Stimulated activated naive CD4-positive, alpha-beta T cell treated with Interleukin-2 at 50 U/mL for 16 hours (primary cell): ENCODE data around the gene CTU1.

Experiments used
- DNase-seq: peaks from one replicate; lab custom pipeline; 2025; lab: John Stamatoyannopoulos, UW

The CTU1 gene

GRCh38 chr19:51082611-51083010 lies 25.6 kb downstream of the CTU1 start, which contains the start of gene KLK14:
KLK14 (minus strand) TSS chr19:51082887; CDS start chr19:51082614, 273 bp downstream.
- DNase-seq = no peak

DNA sequence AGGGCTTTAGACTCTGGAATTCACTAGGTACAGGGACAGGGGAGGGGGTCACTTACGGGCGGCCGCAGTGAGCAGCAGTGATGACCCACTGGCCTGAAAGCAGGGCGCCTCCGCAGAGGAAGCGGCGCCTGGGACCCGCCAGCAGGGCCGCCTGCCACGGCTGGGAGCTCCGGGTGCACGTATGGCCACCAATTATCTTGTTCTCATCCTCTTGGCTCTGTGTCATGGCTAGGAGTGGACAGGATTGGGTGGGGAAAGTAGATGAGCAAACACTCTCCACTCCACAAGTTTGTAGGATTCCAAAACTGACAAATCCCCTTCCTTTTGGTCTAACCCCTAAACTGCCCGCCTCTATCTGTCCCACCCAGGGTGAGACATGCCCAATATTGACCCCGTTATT lies 26.7 kb downstream of the CTU1 start:
- DNase-seq = no peak

DNA sequence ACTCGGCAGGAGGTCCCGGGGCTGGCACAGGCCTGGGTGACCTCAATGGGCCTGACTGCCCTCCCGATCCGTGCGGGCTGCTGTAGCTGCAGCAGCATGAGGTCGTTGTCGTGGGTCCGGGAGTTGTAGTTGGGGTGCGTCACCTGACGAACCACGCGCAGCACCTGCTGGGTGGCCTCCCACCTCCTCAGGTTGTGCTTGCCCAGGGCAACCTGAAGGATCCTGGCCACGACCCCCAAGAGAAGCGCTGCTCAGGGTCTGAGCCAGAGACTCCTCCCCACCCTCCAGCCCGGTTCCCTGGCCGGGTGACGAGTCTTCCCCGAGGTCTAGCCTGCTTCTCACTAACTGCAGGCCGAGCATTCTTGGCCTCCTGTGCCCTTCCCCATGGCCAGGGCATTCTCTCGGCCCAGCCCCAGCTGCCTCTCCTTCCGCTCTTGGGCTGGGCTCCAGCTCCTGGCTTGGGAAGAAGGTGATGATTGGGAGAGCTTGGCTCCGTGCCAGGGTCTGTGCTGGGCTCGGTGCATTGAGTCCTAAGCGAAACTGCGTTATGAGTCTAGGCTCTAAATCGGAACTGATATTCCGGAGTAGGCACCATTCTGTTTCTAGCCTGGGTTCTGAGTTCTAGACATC lies 28.6 kb downstream of the CTU1 start:
- DNase-seq = no peak

DNA sequence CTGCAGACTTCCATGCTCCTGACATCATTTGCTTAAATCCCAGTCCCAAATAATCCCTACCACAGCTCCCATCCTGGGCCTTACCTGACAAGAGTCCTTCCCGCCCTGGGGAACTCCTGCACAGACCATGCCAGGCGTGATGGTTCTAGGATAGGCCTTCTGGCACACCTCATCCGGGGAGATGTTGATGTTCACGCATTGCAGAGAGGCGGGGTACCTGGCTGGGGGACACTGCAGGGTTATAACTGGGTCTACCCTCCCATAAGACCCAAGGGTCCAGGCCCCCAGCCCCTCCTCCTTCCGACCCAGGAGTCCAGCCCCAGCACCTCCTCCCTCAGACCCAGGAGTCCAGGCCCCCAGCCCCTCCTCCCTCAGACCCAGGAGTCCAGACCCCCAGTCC lies 29.5 kb downstream of the CTU1 start:
- DNase-seq = no peak

GRCh38 chr19:51078104-51078503 lies 30.1 kb downstream of the CTU1 start:
- no peak for DNase-seq

- no peak for DNase-seq
These were observed 31.5 kb downstream of the CTU1 start for GRCh38 chr19:51076631-51077213.

DNA sequence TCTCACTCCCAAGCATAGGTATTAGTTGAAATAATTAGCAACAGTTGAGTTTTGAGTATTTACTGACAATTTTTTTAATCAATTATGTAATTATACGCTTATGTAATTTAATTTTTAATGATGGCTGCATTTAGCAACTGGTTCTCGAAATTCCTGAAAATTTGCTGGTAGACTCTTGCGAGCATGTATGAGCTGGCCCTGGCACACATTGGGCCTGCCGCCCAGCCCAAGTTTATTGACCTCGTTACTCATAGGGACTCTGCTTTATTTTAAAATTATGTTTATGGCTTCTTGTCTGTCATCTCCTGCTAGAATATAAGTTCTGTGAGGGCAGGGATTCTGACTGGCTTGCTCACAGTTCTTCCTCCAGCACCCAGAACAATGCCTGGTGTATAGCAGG lies 32.2 kb downstream of the CTU1 start:
- no peak for DNase-seq

GRCh38 chr19:51071095-51071405 lies 37.2 kb downstream of the CTU1 start:
- no peak for DNase-seq

DNA sequence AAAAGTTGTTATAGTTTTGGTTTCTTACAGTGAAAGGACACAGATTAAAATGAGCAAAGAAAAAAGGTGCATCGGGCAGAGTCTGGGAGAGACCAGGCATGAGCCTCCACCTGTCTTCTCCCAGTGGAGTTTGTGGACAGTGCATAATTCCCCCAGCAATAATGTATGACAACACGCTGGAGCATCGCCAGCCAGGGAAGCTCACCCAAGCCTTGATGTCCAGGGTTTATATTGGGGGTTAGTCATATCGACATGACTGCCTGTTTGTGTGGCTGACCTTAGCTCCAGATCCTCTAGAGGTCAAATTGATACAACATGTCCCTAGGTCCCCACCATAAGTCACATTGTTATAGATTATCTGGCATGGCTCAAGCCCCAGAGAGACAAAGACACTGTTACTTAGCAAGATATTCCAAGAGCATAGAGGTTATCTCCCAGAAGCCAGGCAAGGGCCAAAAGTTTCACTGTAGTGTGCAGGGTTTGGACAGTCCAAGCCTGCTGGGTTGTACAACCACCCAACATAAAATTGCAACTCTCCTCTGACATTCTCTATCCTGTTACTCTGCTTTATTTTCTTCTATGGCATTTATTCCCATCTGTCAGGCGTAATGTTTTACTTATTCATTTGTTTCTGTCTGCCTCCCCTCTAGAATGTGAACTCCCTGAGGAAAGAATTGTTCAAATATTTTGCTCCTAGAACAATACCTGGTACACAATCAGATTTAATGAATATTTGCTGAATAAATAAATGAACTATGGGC lies 37.7 kb downstream of the CTU1 start:
- DNase-seq = no peak

DNA sequence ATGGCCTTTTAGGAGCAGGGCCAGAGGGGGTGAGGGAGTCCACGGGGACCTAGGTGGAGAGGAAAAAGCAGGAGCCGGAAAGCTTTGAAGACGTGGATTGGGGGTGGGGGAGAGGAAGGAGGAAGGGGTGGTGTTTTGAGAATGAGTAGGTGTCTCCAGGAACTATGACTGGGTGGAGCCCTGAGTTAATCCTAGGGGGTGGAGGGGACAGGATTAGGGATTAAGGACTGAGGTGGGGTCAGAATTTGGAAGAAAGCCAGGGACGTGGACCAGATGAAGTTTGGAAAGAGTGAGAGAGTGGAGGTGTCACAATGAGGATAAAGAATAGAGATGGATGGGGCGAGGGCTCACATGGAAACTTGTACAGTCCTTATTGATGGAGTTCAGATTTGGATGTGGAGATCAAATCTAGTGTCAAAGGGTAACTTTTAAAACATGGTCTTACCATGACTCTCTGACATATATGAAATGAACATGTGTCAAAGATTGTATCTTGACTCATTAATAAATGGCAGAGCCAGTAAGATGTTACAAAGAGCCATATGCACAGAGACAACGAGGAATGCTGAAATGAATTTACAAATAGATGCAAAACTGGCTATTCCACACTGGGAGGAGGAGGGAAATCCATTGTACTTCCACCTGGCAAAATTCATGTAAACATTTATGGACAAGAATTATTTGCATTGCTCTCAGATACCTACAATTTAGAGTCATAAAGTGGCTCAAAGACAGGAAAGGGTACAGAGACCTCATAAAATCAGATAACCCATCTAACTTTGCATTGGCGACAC lies 41.6 kb downstream of the CTU1 start:
- no peak for DNase-seq

- no peak for DNase-seq
These were observed 42.8 kb downstream of the CTU1 start for GRCh38 chr19:51065221-51065960.

DNA sequence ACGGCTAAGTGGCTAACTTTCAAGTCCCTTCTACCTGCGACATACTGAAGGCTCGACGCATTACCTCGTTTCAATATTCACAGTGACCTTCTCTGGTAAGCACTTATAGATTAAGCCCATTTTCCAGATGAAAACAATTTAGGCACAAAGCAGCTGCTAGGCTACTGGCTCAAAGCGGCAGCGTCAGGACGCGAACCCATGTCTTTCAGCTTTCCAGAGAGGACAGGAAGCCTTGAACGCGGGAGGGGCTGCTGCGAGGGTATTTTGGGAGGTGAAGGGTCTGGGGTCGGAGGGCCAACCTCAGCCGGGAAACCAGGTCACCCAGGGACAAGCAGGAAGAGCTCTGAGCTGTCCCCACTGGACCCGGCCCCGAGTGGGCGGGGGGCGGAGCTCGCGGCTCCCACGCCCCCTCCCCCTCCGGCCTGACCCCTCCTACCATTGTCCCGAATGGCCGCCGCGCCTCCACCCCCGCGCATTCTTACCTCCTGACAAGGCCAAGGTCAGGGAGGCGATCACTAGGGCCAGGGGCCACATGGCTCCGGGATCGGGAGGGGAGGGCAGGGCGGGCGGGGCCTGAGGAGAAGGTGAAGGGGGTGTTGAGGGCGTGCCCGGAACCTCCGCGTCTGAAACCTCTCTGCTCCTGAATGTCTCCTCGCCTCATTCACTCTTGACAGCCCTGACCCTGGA lies 43.5 kb downstream of the CTU1 start, which contains the start of gene KLK13:
Gene KLK13 (minus strand): TSS at position 559 of the 687 bp plus-strand sequence. CDS start 25 bp downstream, at position 534.
- DNase-seq = no peak

- DNase-seq = no peak
These were observed 44.5 kb downstream of the CTU1 start for GRCh38 chr19:51063664-51064063.

- DNase-seq = no peak
These were observed 47.2 kb downstream of the CTU1 start for GRCh38 chr19:51060973-51061372.

GRCh38 chr19:51060336-51060735 lies 47.9 kb downstream of the CTU1 start:
- no peak for DNase-seq

DNA sequence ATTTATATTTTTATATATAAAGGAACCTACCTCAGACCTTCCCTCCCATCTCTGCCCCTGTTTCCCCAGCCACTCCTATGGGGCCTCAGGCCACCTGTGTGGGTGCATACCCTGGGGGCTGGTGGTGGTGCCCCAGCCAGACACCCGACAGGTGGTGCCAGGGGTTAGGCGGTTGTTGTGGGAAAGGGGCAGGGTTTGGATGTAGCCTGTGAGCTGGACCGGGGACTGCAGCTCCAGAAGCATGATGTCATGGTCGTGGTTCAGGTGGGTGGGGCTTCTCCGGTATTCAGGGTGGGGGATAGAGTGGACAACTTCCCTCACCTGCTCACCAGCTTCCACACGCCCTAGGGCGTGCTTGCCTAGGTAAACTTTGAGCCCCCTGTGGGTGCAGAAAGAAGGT lies 48.5 kb downstream of the CTU1 start:
- DNase-seq = no peak

GRCh38 chr19:51055866-51056265 lies 52.3 kb downstream of the CTU1 start:
- DNase-seq = no peak
